KMS-11 (cell line): ENCODE data around the gene LMNTD2.

ENCODE experiments used
- H2AFZ ChIP-seq: fragments of 200-600 bp; sonication (generic); 2 replicates; pipeline ENCODE4 v1.6.1; 2016; ENCODE audit warnings: antibody characterized with exemption, mixed run types, low read depth
- H3K27ac ChIP-seq: fragments of 200-600 bp; sonication (generic); 2 replicates; pipeline ENCODE4 v1.6.1; 2016; ENCODE audit warnings: mild to moderate bottlenecking, mixed run types
- H3K27me3 ChIP-seq: fragments of 200-600 bp; sonication (generic); 2 replicates; pipeline ENCODE4 v1.6.1; 2017; ENCODE audit warnings: mild to moderate bottlenecking, low read depth, mixed run types, moderate library complexity; ENCODE audit not compliant: insufficient read depth
- H3K36me3 ChIP-seq: fragments of 200-600 bp; sonication (generic); 2 replicates; pipeline ENCODE4 v1.6.1; 2017; ENCODE audit warnings: mild to moderate bottlenecking, mixed run types; ENCODE audit not compliant: insufficient read depth
- H3K4me1 ChIP-seq: fragments of 200-600 bp; sonication (generic); 2 replicates; pipeline ENCODE4 v1.6.1; 2016; ENCODE audit warnings: mild to moderate bottlenecking, low read depth, mixed run types; ENCODE audit not compliant: poor library complexity, severe bottlenecking
- H3K4me2 ChIP-seq: fragments of 200-600 bp; sonication (generic); 2 replicates; pipeline ENCODE4 v1.7.0; 2016; ENCODE audit warnings: mild to moderate bottlenecking, mixed run types
- H3K4me3 ChIP-seq: fragments of 200-600 bp; sonication (generic); IDR thresholded peaks from 2 replicates; pipeline ENCODE4 v1.6.1; 2017; ENCODE audit warnings: low read depth, low read length, mixed read lengths; ENCODE audit not compliant: insufficient read depth
- H3K79me2 ChIP-seq: fragments of 200-600 bp; sonication (generic); 2 replicates; pipeline ENCODE4 v1.6.1; 2016; ENCODE audit warnings: low read depth, mixed run types; ENCODE audit not compliant: insufficient read depth
- H3K9ac ChIP-seq: fragments of 200-600 bp; sonication (generic); 2 replicates; pipeline ENCODE4 v1.6.1; 2016; ENCODE audit warnings: mild to moderate bottlenecking, mixed run types
- H4K20me1 ChIP-seq: fragments of 200-600 bp; sonication (generic); 2 replicates; pipeline ENCODE4 v1.6.1; 2016; ENCODE audit warnings: mild to moderate bottlenecking, mixed run types; ENCODE audit not compliant: insufficient read depth
- TF ChIP-seq, protein P1 (sequence below): fragments of 200-600 bp; sonication (generic); conservative IDR thresholded peaks from 2 replicates; pipeline ENCODE4 v1.6.1; 2017; ENCODE audit warnings: low read depth, mild to moderate bottlenecking, antibody characterized with exemption, low read length, moderate library complexity, mixed read lengths

LMNTD2 gene

DNA sequence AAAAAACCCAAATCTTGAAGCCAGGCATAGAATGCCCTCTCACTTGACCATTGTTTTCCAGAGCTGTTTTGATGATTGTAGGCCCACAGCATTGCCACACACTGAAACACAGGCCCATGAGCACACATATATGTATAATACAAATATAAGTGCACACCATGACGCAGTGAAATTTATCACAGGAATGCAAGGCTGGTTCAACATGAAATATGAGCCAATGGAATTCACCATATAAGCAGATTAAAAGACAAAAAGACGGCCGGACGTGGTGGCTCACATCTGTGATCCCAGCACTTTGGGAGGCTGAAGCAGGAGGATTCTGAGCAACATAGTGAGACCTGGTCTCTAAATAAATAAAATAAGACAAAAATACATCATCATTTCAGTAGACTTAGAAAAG, 44.1 kb downstream of the LMNTD2 start:
- Histone ChIP-seq H3K79me2 (no peaks in the 10 kb centered on the region), H3K4me1 (no peaks in the 10 kb centered on the region), H3K4me3 (no peak overlapping the region), H3K27me3 (no peaks in the 10 kb centered on the region), H3K9ac (no peak overlapping the region), H3K4me2 (no peak overlapping the region), H4K20me1 (no peaks in the 10 kb centered on the region), H3K36me3 (no peaks in the 10 kb centered on the region), H3K27ac (no peak overlapping the region), H2AFZ (no peak overlapping the region)
- TF ChIP-seq, protein P1, sequence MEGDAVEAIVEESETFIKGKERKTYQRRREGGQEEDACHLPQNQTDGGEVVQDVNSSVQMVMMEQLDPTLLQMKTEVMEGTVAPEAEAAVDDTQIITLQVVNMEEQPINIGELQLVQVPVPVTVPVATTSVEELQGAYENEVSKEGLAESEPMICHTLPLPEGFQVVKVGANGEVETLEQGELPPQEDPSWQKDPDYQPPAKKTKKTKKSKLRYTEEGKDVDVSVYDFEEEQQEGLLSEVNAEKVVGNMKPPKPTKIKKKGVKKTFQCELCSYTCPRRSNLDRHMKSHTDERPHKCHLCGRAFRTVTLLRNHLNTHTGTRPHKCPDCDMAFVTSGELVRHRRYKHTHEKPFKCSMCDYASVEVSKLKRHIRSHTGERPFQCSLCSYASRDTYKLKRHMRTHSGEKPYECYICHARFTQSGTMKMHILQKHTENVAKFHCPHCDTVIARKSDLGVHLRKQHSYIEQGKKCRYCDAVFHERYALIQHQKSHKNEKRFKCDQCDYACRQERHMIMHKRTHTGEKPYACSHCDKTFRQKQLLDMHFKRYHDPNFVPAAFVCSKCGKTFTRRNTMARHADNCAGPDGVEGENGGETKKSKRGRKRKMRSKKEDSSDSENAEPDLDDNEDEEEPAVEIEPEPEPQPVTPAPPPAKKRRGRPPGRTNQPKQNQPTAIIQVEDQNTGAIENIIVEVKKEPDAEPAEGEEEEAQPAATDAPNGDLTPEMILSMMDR, result no peak

DNA sequence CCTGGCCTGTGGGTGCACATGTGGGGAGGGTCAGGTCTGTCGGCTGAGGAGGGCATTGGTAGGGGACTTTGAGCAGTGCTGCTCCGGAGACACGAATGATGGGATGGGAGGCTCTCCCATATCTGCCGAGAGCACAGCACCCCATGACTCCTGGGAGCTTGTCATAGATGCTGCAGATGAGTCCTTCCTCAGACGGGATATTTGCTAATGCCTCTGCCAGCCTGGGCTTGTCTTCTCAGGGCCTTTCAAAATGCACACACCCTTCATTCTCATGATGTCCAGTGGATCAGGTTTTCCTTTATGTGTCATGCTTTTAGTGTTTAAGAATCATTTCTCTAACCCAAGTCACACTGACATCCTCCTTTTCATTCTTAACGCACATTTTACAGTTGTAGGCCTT, 45.4 kb downstream of the LMNTD2 start:
- no peak overlapping the region for H3K9ac ChIP-seq
- H4K20me1 ChIP-seq, result no peaks in the 10 kb centered on the region
- no peak overlapping the region for H2AFZ ChIP-seq
- H3K4me3 ChIP-seq, result no peak overlapping the region
- H3K79me2 ChIP-seq, result no peaks in the 10 kb centered on the region
- no peak overlapping the region for H3K27ac ChIP-seq
- H3K4me1 ChIP-seq, result no peaks in the 10 kb centered on the region
- no peak overlapping the region for H3K4me2 ChIP-seq
- TF ChIP-seq, protein P1, result no peak
- no peaks in the 10 kb centered on the region for H3K36me3 ChIP-seq
- no peaks in the 10 kb centered on the region for H3K27me3 ChIP-seq

DNA sequence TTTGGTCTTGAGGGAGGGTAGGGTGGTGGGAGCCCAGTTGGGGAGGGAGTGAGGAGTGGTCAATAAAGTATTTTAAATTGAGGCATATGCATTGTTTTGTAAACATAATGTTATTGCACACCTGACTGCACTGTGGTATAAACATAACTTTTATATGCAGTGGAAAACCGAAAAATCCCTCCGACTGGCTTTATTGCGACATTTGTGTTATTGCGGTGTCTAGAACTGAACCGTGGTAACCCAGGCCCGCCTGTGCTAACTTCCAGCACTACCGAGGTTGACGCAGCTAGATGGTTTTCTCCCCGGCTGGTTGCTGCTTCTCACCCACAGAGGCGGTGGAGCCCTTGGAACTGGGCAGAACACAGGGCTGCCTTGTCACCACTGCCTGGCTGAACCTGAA, 45.9 kb downstream of the LMNTD2 start:
- H3K9ac ChIP-seq, result no peak overlapping the region
- H2AFZ ChIP-seq, result no peak overlapping the region
- H3K4me3 ChIP-seq, result no peak overlapping the region
- no peaks in the 10 kb centered on the region for H3K27me3 ChIP-seq
- H3K4me1 ChIP-seq, result no peaks in the 10 kb centered on the region
- H4K20me1 ChIP-seq, result no peaks in the 10 kb centered on the region
- H3K79me2 ChIP-seq, result no peaks in the 10 kb centered on the region
- H3K27ac ChIP-seq, result no peak overlapping the region
- H3K36me3 ChIP-seq, result no peaks in the 10 kb centered on the region
- TF ChIP-seq, protein P1, result no peak
- H3K4me2 ChIP-seq, result no peak overlapping the region

DNA sequence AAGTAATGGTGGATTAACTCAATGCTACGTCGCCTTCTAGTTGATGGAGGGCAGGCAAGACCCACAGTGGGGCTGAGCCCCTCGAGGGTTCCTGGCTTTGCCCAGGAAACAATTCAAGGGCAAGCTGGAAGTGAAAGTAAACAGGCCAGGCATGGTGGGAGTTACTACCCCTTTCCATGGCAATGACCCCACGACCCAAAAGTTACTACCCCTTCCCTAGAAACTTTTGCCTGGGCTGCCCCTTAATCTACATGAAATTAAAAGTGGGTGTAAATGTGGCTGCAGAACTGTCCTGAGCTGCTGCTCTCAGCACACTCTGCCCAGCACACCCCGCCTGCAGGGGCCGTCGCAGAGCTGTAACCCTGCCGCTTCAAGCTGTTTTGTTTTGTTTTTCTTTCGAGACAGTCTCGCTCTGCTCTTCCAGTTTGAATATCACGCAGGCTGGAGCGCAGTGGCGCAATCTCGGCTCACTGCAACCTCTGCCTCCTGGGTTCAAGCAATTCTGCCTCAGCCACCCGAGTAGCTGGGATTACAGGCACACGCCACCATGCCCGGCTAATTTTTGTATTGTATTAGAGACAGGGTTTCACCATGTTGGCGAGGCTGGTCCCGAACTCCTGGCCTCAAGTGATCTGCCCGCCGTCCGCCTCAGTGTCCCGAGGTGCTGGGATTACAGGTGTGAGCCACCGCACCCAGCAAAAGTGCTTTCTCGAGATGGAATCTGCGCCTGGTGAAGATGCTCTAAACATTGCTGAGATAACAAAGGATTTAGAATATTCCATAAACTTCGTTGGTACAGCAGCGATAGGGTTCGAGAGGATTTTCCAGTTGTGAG, 47.6 kb downstream of the LMNTD2 start:
- H3K4me2 ChIP-seq, result no peak overlapping the region

More for the DNA sequence above, 47.6 kb downstream of the LMNTD2 start:
- H3K27ac ChIP-seq, result no peak overlapping the region
- H3K27me3 ChIP-seq, result no peaks in the 10 kb centered on the region
- no peak overlapping the region for H2AFZ ChIP-seq
- H3K36me3 ChIP-seq, result no peaks in the 10 kb centered on the region
- H3K9ac ChIP-seq, result no peak overlapping the region
- no peaks in the 10 kb centered on the region for H3K4me1 ChIP-seq
- H3K4me3 ChIP-seq, result no peak overlapping the region
- TF ChIP-seq, protein P1, result no peak
- no peaks in the 10 kb centered on the region for H3K79me2 ChIP-seq
- H4K20me1 ChIP-seq, result no peaks in the 10 kb centered on the region
